HepG2 (cell line): Measurements from ENCODE around the gene CORO7. TPM values are rescaled to one million over a fixed set of nuclear protein-coding genes. Genes with fewer than 3 reads are reported as not detected.
A peak's percentile ranks its signal among the peaks of the same experiment; 100 is the strongest.
"Not testable (repeated sequence)": the region's sequence is repeated elsewhere in the genome, so short reads cannot be mapped to it uniquely, and the experiment has no call there.

Experiments used
- ATAC-seq: fragments of 200-7000 bp; cut with Tn5 transposase; 3 replicates; pipeline ENCODE4 v1.9.1; 2020; ENCODE audit warnings: mild to moderate bottlenecking, moderate library complexity
- BruUV-seq: library from RNA; stranded (reverse); fragments of 400-500 nt; replicated peaks from 2 replicates; lab custom pipeline; 2021; lab: Mats Ljungman, UMichigan
- CTCF ChIA-PET: fragments of 300-600 bp; formaldehyde crosslinking; extraction: SDS; loops from one replicate; lab custom pipeline; 2021; ENCODE audit warnings: low total read pairs, inconsistent platforms, low intra/inter-chr PET ratio; lab: Yijun Ruan, JAX
- POLR2A ChIA-PET: fragments of 350-600 bp; sonication (Branson Sonifier 250); formaldehyde crosslinking; loops from one replicate; lab custom pipeline; 2020; ENCODE audit warnings: antibody characterized with exemption, inconsistent platforms; lab: Yijun Ruan, JAX
- DNase-seq: peaks from one replicate; pipeline ENCODE4 v3.0.0-alpha.2; 2015; ENCODE audit warnings: low spot score
- FAIRE-seq: peaks from 3 replicates; lab custom pipeline; 2011; peaks lifted over from hg19 to GRCh38; lab: Jason Lieb, UNC
- H2AFZ ChIP-seq: one replicate; pipeline ENCODE4 v1.6.1; 2011; ENCODE audit warnings: low read length, inconsistent platforms
- H3K27ac ChIP-seq: fragments of 300-600 bp; 3 replicates; pipeline ENCODE4 v1.8.0; 2011; ENCODE audit warnings: mixed run types, mild to moderate bottlenecking, mixed read lengths, low read length, inconsistent platforms; ENCODE audit not compliant: insufficient read depth; ENCODE audit errors: extremely low read length
- H3K27me3 ChIP-seq, 2 experiments: fragments of 200-600 bp in 1 of 2; 2 replicates in 1 of 2; 3 replicates in 1 of 2; pipeline versions ENCODE4 v1.6.0 to v1.8.0; 2011; ENCODE audit warnings: low read length in 2 of 2, mild to moderate bottlenecking in 2 of 2, moderate library complexity in 2 of 2, inconsistent platforms in 1 of 2; ENCODE audit not compliant: insufficient read depth in 2 of 2, control insufficient read depth in 1 of 2
- H3K36me3 ChIP-seq, 2 experiments: fragments of 200-600 bp in 1 of 2; replicated peaks in 1 of 2; 2 replicates in 1 of 2; 3 replicates in 1 of 2; pipeline versions ENCODE4 v1.5.1 to v1.8.0; 2011; ENCODE audit warnings: low read length in 2 of 2, inconsistent platforms in 1 of 2; ENCODE audit not compliant: insufficient read depth in 2 of 2, control insufficient read depth in 1 of 2
- H3K4me1 ChIP-seq: 2 replicates; pipeline ENCODE4 v1.5.1; 2012; ENCODE audit warnings: low read length, inconsistent platforms; ENCODE audit not compliant: insufficient read depth
- H3K4me2 ChIP-seq: 2 replicates; pipeline ENCODE4 v1.6.0; 2011; ENCODE audit warnings: low read depth, low read length, inconsistent platforms
- H3K4me3 ChIP-seq, 3 experiments: fragments of 200-600 bp in 1 of 3; sonication (generic), shearing (Covaris generic) in 1 of 3; replicated peaks in 1 of 3; 2 replicates each; pipeline ENCODE4 v1.5.1; 2011 to 2016; ENCODE audit warnings: low read length in 3 of 3, inconsistent platforms in 2 of 3, low read depth in 2 of 3, mild to moderate bottlenecking in 2 of 3, control low read depth in 1 of 3, mixed read lengths in 1 of 3; ENCODE audit not compliant: insufficient read depth in 1 of 3
- H3K79me2 ChIP-seq: one replicate; pipeline ENCODE4 v1.6.1; 2011; ENCODE audit warnings: low read length, inconsistent platforms; ENCODE audit not compliant: insufficient read depth
- H3K9ac ChIP-seq: 2 replicates; pipeline ENCODE4 v1.6.0; 2011; ENCODE audit warnings: mild to moderate bottlenecking, low read depth, low read length, inconsistent platforms; ENCODE audit not compliant: insufficient read depth
- H3K9me3 ChIP-seq: 2 replicates; pipeline ENCODE4 v1.5.1; 2012; ENCODE audit warnings: mild to moderate bottlenecking, low read length
- H4K20me1 ChIP-seq: 2 replicates; pipeline ENCODE4 v1.6.0; 2011; ENCODE audit warnings: inconsistent platforms, mild to moderate bottlenecking, low read length, moderate library complexity; ENCODE audit not compliant: insufficient read depth
- AGO1 ChIP-seq: fragments of 200-400 bp; formaldehyde crosslinking; IDR thresholded peaks from 2 replicates; pipeline ENCODE4 v1.6.1; 2017; ENCODE audit warnings: mild to moderate bottlenecking, low read depth, low read length, moderate library complexity; ENCODE audit not compliant: poor library complexity, severe bottlenecking
- AGO2 ChIP-seq: fragments of 200-400 bp; formaldehyde crosslinking; optimal IDR thresholded peaks from 2 replicates; pipeline ENCODE3; 2017; ENCODE audit warnings: mild to moderate bottlenecking, low read depth, low read length, moderate library complexity
- GATAD2A ChIP-seq: IDR thresholded peaks from 2 replicates; pipeline ENCODE4 v1.6.1; 2016
- ZNF121 ChIP-seq: sonication (generic); formaldehyde crosslinking; IDR thresholded peaks from 2 replicates; pipeline ENCODE4 v1.5.0; 2020; ENCODE audit warnings: mild to moderate bottlenecking, missing genetic modification reagents
- WGBS: methylation state at CpG from one replicate; pipeline ENCODE4 v1.1.6; 2017; ENCODE audit warnings: low lambda C conversion rate; 5-methylcytosine and 5-hydroxymethylcytosine counted together
- in situ Hi-C: cut with HindIII; loops from 2 replicates; pipeline ENCODE4 v1.10.0; 2017; ENCODE audit warnings: low pct_unique_long_range_greater_than_20kb; ENCODE audit not compliant: extremely low pct_ligation_motif_present
- intact Hi-C: fragments of 100-400 bp; cut with micrococcal nuclease; formaldehyde crosslinking; loops from one replicate; pipeline ENCODE4 v1.10.0; 2022; ENCODE audit not compliant: unreplicated experiment
- polyA plus RNA-seq, 8 experiments: library from polyadenylated mRNA; depleted of rRNA in 3 of 8; stranded (reverse) in 7 of 8; unstranded in 1 of 8; fragments of >200 nt; fragmentation: Illumina TruSeq in 4 of 8; extraction: Trizol in 4 of 8; gene quantifications; 2 replicates each; pipeline versions ENCODE4 v1.2.1 to v1.2.3, GENCODE V29; 2011 to 2016; ENCODE audit warnings: low read depth in 4 of 8, missing spikeins in 1 of 8, mixed read lengths in 1 of 8; ENCODE audit not compliant: insufficient read depth in 1 of 8
- total RNA-seq, 5 experiments: library from RNA; depleted of rRNA; stranded (reverse); fragments of >200 nt; fragmentation: Illumina TruSeq; extraction: Trizol; gene quantifications; 2 replicates each; pipeline ENCODE4 v1.2.3, GENCODE V29; 2016; ENCODE audit warnings: low read depth in 1 of 5

CORO7 gene
- total and polyA plus RNA-seq, 2 of the 13 experiments (the other 11 are each of a cell fraction or from before 2014, with no cell fraction given): 9.9 to 14.3 TPM

DNA sequence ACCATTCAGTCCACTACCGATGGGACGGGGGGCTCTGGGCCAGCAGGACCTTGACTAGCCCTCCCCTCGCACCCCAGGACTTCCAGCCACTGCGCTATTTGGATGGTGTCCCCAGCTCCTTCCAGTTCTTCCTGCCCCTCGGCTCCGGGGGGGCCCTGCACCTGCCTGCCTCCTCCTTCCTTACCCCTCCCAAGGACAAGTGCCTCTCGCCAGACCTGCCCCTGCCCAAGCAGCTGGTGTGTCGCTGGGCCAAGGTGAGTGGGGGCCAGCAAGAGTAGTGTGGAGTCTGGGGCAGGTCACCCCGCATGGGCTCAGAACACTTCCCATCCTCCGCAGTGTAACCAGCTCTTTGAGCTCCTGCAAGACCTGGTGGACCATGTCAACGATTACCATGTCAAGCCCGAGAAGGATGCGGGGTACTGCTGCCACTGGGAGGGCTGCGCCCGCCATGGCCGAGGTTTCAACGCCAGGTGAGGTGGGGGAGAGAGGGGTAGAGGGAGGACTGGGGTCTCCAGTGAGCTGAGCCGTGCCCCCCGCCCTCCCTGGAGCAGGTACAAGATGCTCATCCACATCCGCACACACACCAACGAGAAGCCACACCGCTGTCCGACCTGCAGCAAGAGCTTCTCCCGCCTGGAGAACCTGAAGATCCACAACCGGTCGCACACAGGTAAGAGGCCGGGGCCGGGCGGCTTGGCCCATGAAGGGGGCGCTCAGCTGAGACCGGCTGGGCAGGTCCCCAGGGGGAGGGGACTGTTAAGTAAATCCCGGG is 81.5 kb downstream of the CORO7 start:
- Histone ChIP-seq H3K4me2 (no peak overlapping the region), H3K27ac (no peak overlapping the region), H3K4me1 (peaks cover 2% of the 10 kb centered on the region), H4K20me1 (no peaks in the 10 kb centered on the region), H3K4me3 (no peak overlapping the region), H3K9ac (no peak overlapping the region)
- 85% methylated on average over 10 of the region's 32 CpGs for WGBS
- CTCF ChIA-PET: no interaction called here
- in situ Hi-C loops (no loop called here), intact Hi-C loops (no loop called here)
- TF ChIP-seq AGO2 (peak; percentile 79), GATAD2A (CRISPR knock-in tag) (no peak), AGO1 (peak; percentile 65)
- TF ChIP-seq, all 625 proteins: peak for 2
- H3K36me3 ChIP-seq: peaks cover 0 to 11% of the 10 kb centered on the region in 2 experiments; a peak in 1 of 5 replicates
- no peaks in the 10 kb centered on the region for H3K79me2 ChIP-seq
- BruUV-seq: no TSS peak
- no peak for DNase-seq
- H2AFZ ChIP-seq: no peak overlapping the region
- no peaks in the 10 kb centered on the region for H3K27me3 ChIP-seq
- no peak for FAIRE-seq
- H3K9me3 ChIP-seq: no peaks in the 10 kb centered on the region
- POLR2A ChIA-PET: interaction anchor here (1.2 kb wide), 1 partner anchor 17 kb away, joined by 3 read pairs; no protein-coding TSS in a partner anchor
- no peak for ATAC-seq

DNA sequence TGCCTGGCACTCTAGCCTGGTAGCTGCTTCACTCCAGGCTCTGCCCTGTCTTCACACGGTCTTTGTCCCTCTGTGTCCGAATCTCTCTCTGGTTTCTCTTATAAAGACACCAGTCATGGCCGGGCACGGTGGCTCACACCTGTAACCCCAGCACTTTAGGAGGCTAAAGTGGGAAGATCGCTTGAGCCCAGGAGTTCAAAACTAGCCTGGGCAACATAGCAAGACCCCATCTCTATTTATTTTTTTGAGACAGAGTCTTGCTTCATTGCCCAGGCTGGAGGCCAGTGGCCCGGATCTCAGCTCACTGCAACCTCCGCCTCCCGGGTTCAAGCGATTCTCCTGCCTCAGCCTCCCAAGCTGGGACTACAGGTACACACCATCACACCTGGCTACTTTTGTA is 82.7 kb downstream of the CORO7 start:
- H2AFZ ChIP-seq, CTCF ChIA-PET, in situ Hi-C loops, intact Hi-C loops, H3K4me3 ChIP-seq, DNase-seq, H3K4me2 ChIP-seq, H3K27me3 ChIP-seq, H3K9ac ChIP-seq, H4K20me1 ChIP-seq, ATAC-seq, BruUV-seq, FAIRE-seq, H3K27ac ChIP-seq, H3K36me3 ChIP-seq, H3K9me3 ChIP-seq, H3K79me2 ChIP-seq, POLR2A ChIA-PET: not testable (repeated sequence)
- 91% methylated on average over 9 of the region's 9 CpGs for WGBS
- H3K4me1 ChIP-seq: peaks cover 14% of the 10 kb centered on the region
- peak; percentile 56 for TF ChIP-seq ZNF121
